T-helper 2 cell treated with Interferon-gamma antibody and Interleukin-4, amounts not matched to agents 5 μg/mL and 100 μg/mL, for 36 hours (primary cell): ENCODE measurements around the gene KATNAL2.
"Not testable (repeated sequence)": the region's sequence is repeated elsewhere in the genome, so short reads cannot be mapped to it uniquely, and the experiment has no call there.

Source experiments
- DNase-seq: peaks from one replicate; pipeline ENCODE4 v3.0.0; 2021; ENCODE audit warnings: low spot score
- H3K27ac Mint-ChIP-seq: one replicate; pipeline ENCODE4 v1.8.0; 2021; ENCODE audit warnings: mild to moderate bottlenecking, mixed read lengths
- H3K27me3 Mint-ChIP-seq: one replicate; pipeline ENCODE4 v1.8.0; 2021; ENCODE audit warnings: low read depth, mixed read lengths
- H3K36me3 Mint-ChIP-seq: one replicate; pipeline ENCODE4 v1.8.0; 2021; ENCODE audit warnings: low read depth, mixed read lengths
- H3K4me1 Mint-ChIP-seq: one replicate; pipeline ENCODE4 v1.8.0; 2021; ENCODE audit warnings: low read depth, mixed read lengths
- H3K4me3 Mint-ChIP-seq: one replicate; pipeline ENCODE4 v1.8.0; 2022; ENCODE audit warnings: mild to moderate bottlenecking, moderate library complexity, mixed read lengths
- H3K9me3 Mint-ChIP-seq: one replicate; pipeline ENCODE4 v1.8.0; 2021; ENCODE audit warnings: mixed read lengths

The KATNAL2 gene

DNA sequence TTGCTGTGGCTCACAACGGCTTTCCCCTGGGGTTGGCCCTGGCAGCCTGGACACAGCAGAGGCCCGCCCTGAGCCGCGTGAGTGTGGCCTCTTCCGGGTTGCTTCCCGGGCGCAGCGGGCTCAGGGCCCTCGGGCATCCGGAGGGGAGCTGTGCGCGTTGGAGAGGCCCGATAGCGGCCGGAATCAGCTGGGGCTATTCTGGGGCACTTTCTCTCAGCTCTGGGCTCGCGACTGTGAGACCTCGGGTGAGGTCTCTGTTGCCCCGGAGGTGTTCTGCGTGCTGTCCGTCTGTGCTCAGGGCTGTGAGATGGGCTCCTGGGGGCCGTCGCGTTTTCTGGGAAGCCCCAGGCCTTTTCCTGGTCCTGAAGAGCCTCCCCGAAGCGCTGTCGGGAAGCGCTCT, 117.2 kb downstream of the KATNAL2 start:
- not testable (repeated sequence) for H3K27me3 Mint-ChIP-seq, H3K4me1 Mint-ChIP-seq

DNA sequence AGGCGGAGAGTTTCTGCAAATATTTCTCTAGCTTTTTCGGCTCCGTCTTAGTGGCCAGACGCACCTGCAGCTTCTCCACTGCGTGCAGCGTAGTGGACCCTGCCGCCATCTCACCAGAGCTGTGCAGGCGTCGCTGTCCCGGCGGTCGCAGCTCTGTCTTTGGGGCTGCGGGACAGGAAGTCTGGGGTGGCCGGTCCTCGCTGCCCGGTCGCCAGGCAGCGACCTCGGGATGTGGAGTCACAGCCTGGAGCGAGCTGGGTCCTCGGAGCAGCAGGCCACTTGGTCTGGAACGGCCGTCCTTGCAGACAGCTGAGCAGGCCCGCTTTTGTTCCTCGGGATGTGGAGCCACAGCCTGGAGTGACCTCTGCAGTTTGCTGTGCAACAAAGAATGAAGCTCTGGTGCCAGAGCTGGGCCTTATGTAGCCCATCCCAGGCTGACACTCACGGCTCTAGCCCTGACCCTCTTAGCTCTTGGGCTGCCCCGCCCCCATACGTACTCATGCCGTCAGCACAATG, 117.8 kb downstream of the KATNAL2 start, which contains the start of gene ELOA2:
ELOA2 (minus strand) TSS at position 466 of the 516 bp plus-strand sequence; CDS start at position 109, 357 bp downstream.
- H3K36me3 Mint-ChIP-seq = no peaks in the 10 kb centered on the region
- H3K27me3 Mint-ChIP-seq = peaks cover 6% of the 10 kb centered on the region
- no peak within 1 kb of the TSS for H3K4me3 Mint-ChIP-seq
- H3K4me1 Mint-ChIP-seq = no peaks in the 10 kb centered on the region
- H3K9me3 Mint-ChIP-seq = no peaks in the 10 kb centered on the region
- no peak for DNase-seq
- H3K27ac Mint-ChIP-seq = no peak within 1 kb of the TSS

More for the DNA sequence above, 117.2 kb downstream of the KATNAL2 start:
- H3K4me3 Mint-ChIP-seq, H3K36me3 Mint-ChIP-seq, DNase-seq, H3K27ac Mint-ChIP-seq, H3K9me3 Mint-ChIP-seq: not testable (repeated sequence)

DNA sequence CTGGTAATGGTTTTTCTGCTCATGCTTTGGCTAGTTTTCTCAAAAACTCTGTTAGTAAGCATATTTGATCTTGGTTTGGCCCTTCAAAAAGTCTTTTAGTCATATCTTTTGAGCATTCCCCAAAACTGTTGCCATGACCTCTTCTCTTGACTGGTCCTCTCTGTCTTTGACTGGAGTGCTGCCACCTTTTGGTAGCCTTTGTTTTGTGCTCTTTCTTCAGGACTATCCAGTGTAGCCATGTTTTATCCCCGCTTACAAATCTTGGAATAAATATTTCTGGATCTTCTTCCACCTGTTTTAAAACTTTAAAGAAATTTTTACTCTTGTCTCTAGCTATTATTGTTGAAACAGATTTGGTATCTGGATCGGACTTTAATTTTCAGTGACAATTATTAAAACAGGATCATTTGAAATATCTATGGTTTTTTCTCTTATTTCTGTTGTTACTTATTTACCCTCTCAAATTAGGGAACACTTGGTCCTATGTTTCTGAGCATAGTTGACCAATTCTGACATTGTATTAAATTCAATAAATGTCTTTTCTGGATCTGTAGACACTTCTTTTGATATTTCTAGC, 119.0 kb downstream of the KATNAL2 start:
- no peaks in the 10 kb centered on the region for H3K9me3 Mint-ChIP-seq
- H3K4me1 Mint-ChIP-seq = no peaks in the 10 kb centered on the region
- DNase-seq = no peak
- H3K27me3 Mint-ChIP-seq = peaks cover 10% of the 10 kb centered on the region
- H3K27ac Mint-ChIP-seq = no peak overlapping the region
- H3K4me3 Mint-ChIP-seq = no peak overlapping the region
- no peaks in the 10 kb centered on the region for H3K36me3 Mint-ChIP-seq

DNA sequence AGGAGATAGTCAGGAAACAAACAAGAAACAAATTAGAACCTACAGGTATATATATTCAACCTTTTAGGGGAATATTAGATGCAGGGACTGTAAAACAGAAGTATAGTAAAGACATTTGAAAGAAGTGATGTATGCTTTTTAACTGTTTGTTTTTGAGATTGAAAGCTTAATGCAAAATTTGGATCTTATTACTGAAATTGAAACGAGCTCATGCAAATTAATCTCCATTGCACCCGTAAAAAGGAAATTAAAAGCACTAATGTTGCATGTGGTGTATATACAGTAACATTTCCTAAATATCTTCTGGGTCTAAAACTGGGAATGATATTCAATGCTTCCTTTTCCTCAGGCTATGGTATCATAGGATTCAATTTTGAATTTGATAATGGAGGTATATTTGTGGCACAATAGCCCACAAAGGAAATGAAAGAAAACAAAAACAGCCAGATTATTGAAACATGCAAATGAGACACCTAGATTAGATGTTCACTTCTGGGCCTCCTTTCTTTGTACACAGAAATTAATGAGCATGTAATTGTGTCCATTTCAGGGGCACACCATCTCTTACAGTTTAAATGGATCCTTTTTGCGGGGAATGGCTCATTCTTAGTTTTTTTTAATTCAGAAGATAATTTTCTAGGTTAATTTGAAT, 119.7 kb downstream of the KATNAL2 start:
- Mint-ChIP-seq H3K4me3 (no peak overlapping the region), H3K27ac (no peak overlapping the region), H3K36me3 (no peaks in the 10 kb centered on the region), H3K4me1 (no peaks in the 10 kb centered on the region), H3K27me3 (peaks cover 12% of the 10 kb centered on the region), H3K9me3 (no peaks in the 10 kb centered on the region)
- no peak for DNase-seq

DNA sequence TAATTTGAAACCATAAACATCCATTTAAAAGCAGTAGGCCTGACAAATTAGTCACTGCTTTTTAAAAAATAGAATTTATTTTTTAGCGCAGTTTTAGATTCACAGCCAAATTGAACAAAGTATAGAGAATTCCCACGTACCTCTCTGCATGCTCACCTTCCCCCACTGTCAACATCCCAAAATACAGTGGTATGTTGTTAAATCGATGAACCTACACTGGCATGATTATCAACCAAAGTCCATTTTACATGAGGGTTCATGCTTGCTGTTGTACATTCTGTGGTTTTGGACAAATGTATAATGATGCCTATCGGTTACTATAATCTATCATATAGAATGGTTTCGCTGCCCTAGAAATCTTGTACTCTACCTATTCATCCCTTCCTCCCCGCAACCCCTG, 123.6 kb downstream of the KATNAL2 start:
- Mint-ChIP-seq H3K9me3 (no peaks in the 10 kb centered on the region), H3K27me3 (peaks cover 14% of the 10 kb centered on the region), H3K27ac (no peak overlapping the region), H3K4me3 (no peak overlapping the region), H3K36me3 (no peaks in the 10 kb centered on the region), H3K4me1 (no peaks in the 10 kb centered on the region)
- DNase-seq = no peak

DNA sequence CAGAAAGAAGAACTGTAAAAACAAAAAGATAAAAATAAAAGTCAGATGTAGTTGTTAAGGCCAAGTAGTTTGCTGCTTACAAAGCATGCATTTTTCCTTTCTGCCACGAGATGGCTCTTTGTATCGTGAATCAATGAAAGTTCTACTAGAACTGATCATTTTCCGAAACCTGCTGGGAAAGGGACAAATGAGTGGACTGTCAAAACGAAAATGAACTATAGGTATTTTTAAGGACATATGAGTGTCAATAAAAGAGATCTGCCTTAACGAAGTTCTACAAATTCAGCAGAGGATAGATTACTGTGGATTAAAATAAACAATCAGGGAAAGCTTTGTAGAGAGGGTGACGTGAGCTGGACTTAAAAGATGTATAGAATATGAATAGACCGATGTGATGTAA, 133.1 kb downstream of the KATNAL2 start:
- no peak overlapping the region for H3K27ac Mint-ChIP-seq

DNA sequence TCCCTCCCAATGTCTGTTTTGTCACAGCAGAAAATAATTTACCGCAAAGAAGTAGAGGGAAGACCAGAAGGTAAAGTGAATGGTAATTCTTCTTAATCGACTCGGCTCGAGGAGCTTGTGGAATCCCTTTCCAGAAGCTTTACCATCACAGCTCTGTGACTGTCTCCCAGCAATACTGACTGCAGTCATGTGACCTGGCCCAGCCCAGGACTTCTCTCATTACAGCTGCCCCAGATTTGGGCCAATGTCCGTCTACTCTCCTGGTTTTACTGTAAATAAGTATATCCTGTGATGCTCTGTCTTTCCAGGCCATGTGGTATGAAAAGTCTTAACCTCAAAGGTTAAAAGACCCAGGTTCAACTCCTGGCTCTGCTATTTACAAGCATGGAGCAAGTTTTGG, 137.0 kb downstream of the KATNAL2 start:
- Mint-ChIP-seq H3K4me3 (no peak overlapping the region), H3K27me3 (peaks cover 8% of the 10 kb centered on the region), H3K36me3 (no peaks in the 10 kb centered on the region), H3K9me3 (no peaks in the 10 kb centered on the region), H3K4me1 (no peaks in the 10 kb centered on the region), H3K27ac (no peak overlapping the region)
- no peak for DNase-seq

More for the DNA sequence above, 133.1 kb downstream of the KATNAL2 start:
- peaks cover 10% of the 10 kb centered on the region for H3K27me3 Mint-ChIP-seq
- H3K9me3 Mint-ChIP-seq = no peaks in the 10 kb centered on the region
- no peaks in the 10 kb centered on the region for H3K4me1 Mint-ChIP-seq
- no peaks in the 10 kb centered on the region for H3K36me3 Mint-ChIP-seq
- H3K4me3 Mint-ChIP-seq = no peak overlapping the region
- DNase-seq = no peak

DNA sequence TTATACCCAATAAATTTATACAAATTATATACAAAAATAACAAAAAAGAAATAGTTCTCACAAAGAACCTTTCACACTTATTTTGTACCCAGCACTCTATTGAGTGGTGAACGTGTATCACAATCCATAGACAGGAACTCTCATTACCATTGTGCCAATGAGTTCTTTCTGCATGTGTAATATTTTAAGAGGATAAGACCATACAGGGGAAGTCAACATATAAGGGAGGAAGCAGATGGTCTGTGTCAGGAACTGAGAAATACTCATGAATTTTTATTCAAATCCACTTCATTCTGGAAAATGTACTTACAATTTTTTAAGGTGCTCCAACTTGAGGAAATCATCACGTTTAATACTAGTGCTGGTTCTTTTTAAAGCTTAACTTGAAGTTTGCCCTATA, 145.1 kb downstream of the KATNAL2 start:
- Mint-ChIP-seq H3K4me1 (no peaks in the 10 kb centered on the region), H3K27ac (no peak overlapping the region), H3K27me3 (peaks cover 2% of the 10 kb centered on the region), H3K9me3 (no peaks in the 10 kb centered on the region), H3K4me3 (no peak overlapping the region), H3K36me3 (no peaks in the 10 kb centered on the region)
- DNase-seq = no peak

DNA sequence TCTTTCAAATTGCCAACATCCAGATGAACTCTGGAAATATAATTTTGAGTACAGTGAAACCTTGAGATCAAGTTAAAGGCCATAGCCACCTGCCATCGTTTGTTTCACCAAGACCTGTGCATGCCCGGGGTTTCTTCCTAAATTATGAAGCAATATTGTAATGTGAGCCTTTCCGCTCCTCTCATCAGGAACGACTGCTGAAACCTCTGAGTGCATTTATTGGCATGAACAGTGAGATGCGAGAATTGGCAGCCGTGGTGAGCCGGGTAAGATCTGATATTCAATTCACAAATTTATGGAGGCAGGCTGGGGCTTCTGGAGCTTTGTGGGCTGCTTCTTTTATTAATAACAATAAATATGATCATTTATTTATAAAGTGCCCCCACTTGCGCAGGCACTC, 145.7 kb downstream of the KATNAL2 start:
- H3K27me3 Mint-ChIP-seq = peaks cover 3% of the 10 kb centered on the region
- DNase-seq = no peak
- H3K9me3 Mint-ChIP-seq = no peaks in the 10 kb centered on the region
- H3K4me1 Mint-ChIP-seq = no peaks in the 10 kb centered on the region
- H3K4me3 Mint-ChIP-seq = no peak overlapping the region
- no peak overlapping the region for H3K27ac Mint-ChIP-seq
- H3K36me3 Mint-ChIP-seq = no peaks in the 10 kb centered on the region

DNA sequence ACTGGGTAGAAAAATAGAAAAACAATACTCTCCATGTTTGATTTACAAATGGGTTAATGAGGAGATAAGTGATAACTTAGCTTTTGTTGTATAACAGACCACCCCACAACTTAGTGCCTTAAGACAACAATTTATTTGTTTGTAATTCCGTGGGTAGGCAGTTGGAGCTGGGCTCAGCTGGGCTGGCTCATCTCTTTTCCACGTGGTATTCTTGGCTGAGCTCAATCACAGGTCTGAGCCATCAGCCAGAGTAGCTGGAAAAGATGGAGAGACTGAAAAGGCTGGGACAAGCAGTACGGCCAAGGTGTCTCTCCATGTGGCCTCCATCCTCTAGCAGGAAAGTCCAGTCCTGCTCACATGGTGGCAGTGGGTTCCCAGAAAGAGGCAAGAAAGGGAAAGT, 150.2 kb downstream of the KATNAL2 start:
- H3K9me3 Mint-ChIP-seq = no peaks in the 10 kb centered on the region
- no peak overlapping the region for H3K27ac Mint-ChIP-seq
- no peak for DNase-seq
- peaks cover 6% of the 10 kb centered on the region for H3K27me3 Mint-ChIP-seq
- H3K36me3 Mint-ChIP-seq = no peaks in the 10 kb centered on the region
- no peaks in the 10 kb centered on the region for H3K4me1 Mint-ChIP-seq
- no peak overlapping the region for H3K4me3 Mint-ChIP-seq

DNA sequence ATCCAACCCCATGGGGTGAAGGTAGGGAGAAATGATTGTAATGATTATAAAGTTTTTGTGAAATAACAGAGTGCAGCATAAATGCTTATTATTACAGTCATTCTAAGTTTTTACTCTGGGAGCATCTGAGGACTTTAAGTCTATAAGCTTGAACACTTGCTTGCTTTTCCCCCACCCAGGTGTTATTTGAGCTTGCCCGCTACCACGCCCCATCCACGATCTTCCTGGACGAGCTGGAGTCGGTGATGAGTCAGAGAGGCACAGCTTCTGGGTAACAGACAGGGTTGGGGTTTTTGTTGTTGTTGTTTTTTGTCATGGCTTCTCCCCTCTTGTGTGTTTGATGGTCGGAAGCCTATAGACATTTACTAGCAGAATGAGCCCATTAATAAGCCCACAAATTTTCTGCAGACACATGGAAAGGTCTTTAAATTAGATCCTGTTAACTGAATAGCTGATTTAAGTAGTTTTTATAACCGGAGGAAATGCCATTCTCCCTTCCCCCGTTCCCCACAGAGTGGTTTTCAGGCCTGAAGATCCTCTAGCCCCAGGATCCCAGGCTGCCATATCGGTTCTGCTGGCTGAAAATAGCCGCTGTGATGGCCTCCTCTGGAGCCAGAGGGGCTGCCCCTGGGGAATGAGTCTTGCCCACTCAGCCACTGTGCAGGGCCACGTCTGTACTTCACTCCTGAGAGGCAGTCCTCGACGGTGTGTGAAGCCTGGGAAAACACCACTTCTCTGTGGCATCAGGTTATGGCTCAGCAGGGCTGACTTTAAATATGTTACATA, 157.9 kb downstream of the KATNAL2 start:
- DNase-seq = no peak
- Mint-ChIP-seq H3K36me3 (no peaks in the 10 kb centered on the region), H3K4me3 (no peak overlapping the region), H3K4me1 (no peaks in the 10 kb centered on the region), H3K27me3 (peaks cover 2% of the 10 kb centered on the region), H3K9me3 (no peaks in the 10 kb centered on the region), H3K27ac (no peak overlapping the region)

DNA sequence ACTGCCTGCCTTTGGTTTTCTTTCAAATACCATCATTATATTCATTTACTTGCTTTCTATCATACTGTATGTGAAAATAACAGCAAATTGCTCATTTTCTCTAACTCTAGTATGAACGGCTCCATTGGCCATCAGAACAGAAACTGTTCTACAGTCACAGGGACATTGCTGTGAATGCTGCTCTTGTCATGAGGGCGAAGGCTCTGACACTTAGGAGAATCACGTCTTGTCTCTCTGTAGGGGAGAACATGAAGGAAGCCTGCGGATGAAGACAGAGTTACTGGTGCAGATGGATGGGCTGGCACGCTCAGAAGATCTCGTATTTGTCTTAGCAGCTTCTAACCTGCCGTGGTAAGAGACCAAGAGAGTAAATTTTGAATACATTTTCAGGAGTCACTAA, 159.7 kb downstream of the KATNAL2 start:
- DNase-seq = no peak
- Mint-ChIP-seq H3K27ac (no peak overlapping the region), H3K4me3 (no peak overlapping the region), H3K4me1 (no peaks in the 10 kb centered on the region), H3K27me3 (peaks cover 2% of the 10 kb centered on the region), H3K36me3 (no peaks in the 10 kb centered on the region), H3K9me3 (no peaks in the 10 kb centered on the region)

DNA sequence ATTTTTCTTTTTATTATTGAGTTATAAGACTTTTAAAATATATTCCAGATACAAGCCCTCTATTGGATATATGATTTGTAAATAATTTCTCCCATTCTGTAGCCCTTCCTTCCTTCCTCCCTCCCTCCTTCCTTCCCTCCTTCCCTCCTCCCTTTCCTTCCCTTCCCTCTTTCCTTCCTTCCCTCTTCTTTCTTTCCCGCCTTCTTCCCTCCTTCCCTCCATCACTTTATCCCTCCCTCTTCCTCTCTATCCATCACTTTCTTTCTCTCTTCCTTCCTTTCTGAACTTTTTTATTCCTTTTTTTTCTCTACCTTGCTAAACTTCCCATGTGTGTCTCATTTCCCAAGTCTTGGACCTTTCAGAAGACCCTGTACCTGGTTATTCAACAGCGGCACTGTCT, 163.5 kb downstream of the KATNAL2 start:
- no peak for DNase-seq
- H3K4me1 Mint-ChIP-seq = no peaks in the 10 kb centered on the region
- H3K27me3 Mint-ChIP-seq = peaks cover 2% of the 10 kb centered on the region
- H3K27ac Mint-ChIP-seq = no peak overlapping the region
- no peaks in the 10 kb centered on the region for H3K36me3 Mint-ChIP-seq
- H3K9me3 Mint-ChIP-seq = no peaks in the 10 kb centered on the region
- no peak overlapping the region for H3K4me3 Mint-ChIP-seq

DNA sequence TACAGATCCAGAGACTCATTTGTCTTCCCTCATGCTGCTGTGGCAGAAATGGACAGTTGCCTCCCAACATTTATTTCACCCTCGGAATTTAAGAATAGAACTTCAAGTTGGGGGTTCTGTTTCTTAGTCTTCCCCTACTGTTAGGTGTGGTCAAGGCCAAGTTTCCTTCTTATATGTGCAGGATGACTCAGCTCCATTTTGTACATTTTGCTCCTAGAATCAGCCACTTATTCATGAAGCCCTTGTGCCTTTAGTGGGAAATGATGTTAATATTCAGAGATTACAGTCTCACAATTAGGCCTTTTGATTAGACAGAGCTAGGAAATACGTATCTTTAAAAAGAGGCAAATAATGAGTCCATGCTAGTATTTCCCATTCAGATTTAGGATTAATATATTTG, 164.2 kb downstream of the KATNAL2 start:
- no peak overlapping the region for H3K27ac Mint-ChIP-seq
- no peaks in the 10 kb centered on the region for H3K36me3 Mint-ChIP-seq
- H3K4me3 Mint-ChIP-seq = no peak overlapping the region
- H3K27me3 Mint-ChIP-seq = peaks cover 2% of the 10 kb centered on the region
- no peaks in the 10 kb centered on the region for H3K9me3 Mint-ChIP-seq
- no peak for DNase-seq
- no peaks in the 10 kb centered on the region for H3K4me1 Mint-ChIP-seq
